Measurements from ENCODE around the gene CD83.
"Not testable (repeated sequence)": the region's sequence is repeated elsewhere in the genome, so short reads cannot be mapped to it uniquely, and the experiment has no call there.

Gene CD83, protein sequence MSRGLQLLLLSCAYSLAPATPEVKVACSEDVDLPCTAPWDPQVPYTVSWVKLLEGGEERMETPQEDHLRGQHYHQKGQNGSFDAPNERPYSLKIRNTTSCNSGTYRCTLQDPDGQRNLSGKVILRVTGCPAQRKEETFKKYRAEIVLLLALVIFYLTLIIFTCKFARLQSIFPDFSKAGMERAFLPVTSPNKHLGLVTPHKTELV

DNA sequence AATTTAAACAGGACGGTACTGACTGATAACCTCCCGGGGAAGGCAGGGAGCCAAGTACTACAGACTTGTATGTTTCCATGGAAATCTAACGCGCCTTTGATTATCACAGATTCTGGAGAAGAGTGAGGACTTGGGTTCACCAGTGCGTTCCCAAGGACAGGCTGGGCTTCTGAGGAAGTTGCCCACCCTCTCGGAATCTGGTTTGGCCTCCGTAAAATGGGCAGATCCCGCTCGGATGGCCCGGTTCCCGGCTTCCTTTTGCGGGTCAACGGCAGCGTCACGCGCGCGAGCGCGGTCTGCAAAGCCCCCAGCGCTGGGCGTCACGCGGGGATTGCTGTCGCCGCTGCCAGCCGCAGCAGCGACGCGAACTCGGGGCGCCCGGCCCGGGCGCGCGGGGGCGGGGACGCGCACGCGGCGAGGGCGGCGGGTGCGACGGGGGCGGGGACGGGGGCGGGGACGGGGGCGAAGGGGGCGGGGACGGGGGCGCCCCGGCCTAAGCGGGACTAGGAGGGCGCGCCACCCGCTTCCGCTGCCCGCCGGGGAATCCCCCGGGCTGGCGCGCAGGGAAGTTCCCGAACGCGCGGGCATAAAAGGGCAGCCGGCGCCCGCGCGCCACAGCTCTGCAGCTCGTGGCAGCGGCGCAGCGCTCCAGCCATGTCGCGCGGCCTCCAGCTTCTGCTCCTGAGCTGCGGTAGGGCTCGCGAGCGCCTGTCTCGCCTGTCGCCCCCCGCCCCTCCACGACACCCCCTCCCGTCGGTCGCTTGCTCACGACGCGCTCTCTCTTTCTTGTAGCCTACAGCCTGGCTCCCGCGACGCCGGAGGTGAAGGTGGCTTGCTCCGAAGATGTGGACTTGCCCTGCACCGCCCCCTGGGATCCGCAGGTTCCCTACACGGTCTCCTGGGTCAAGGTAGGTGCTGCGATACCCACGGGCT lies at the start of gene CD83:
Gene CD83 (plus strand): TSS at position 615 of the 933 bp plus-strand sequence. CDS start 40 bp downstream, at position 655.
- TF ChIP-seq, protein P1, sequence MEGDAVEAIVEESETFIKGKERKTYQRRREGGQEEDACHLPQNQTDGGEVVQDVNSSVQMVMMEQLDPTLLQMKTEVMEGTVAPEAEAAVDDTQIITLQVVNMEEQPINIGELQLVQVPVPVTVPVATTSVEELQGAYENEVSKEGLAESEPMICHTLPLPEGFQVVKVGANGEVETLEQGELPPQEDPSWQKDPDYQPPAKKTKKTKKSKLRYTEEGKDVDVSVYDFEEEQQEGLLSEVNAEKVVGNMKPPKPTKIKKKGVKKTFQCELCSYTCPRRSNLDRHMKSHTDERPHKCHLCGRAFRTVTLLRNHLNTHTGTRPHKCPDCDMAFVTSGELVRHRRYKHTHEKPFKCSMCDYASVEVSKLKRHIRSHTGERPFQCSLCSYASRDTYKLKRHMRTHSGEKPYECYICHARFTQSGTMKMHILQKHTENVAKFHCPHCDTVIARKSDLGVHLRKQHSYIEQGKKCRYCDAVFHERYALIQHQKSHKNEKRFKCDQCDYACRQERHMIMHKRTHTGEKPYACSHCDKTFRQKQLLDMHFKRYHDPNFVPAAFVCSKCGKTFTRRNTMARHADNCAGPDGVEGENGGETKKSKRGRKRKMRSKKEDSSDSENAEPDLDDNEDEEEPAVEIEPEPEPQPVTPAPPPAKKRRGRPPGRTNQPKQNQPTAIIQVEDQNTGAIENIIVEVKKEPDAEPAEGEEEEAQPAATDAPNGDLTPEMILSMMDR (IDR thresholded peaks at IDR 0.05; ENCODE audit: low read depth, low read length), result no peak
- peak within 1 kb of the TSS; percentile 72 for H3K4me3 ChIP-seq (ENCODE audit: low read depth, low read length)

DNA sequence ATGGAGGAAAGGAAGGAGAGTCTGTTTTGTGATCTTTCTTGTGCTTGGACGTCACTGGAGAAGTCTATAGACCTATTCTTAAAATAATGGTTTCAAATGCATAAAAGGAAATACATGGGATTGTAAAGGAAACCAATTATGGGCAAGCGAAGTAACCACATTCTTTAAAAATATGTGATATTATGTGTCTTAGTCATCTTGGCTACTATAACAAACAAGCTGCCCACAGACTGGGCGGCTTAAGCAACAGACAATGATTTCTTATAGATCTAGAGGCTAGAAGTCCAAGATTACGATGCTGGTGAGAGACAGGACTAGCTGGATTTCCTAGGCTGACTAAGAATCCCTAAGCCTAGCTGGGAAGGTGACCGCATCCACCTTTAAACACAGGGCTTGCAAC lies 49.4 kb upstream of the CD83 start:
- TF ChIP-seq, protein P1 (IDR thresholded peaks at IDR 0.05; ENCODE audit: low read depth, low read length), result no peak
- no peak overlapping the region for H3K4me3 ChIP-seq (ENCODE audit: low read depth, low read length)

DNA sequence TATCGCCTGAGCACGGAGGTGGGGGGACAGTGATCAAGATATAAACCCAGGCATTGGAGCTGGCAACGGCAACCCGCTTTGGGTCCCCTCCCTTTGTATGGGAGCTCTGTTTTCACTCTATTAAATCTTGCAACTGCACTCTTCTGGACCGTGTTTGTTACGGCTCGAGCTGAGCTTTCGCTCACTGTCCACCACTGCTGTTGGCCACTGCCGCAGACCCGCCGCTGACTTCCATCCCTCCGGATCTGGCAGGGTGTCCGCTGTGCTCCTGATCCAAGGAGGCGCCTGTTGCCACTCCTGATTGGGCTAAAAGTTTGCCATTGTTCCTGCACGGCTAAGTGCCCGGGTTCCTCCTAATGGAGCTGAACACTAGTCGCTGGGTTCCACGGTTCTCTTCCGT lies 48.9 kb upstream of the CD83 start:
- no peak overlapping the region for H3K4me3 ChIP-seq (ENCODE audit: low read depth, low read length)
- TF ChIP-seq, protein P1 (IDR thresholded peaks at IDR 0.05; ENCODE audit: low read depth, low read length), result no peak

DNA sequence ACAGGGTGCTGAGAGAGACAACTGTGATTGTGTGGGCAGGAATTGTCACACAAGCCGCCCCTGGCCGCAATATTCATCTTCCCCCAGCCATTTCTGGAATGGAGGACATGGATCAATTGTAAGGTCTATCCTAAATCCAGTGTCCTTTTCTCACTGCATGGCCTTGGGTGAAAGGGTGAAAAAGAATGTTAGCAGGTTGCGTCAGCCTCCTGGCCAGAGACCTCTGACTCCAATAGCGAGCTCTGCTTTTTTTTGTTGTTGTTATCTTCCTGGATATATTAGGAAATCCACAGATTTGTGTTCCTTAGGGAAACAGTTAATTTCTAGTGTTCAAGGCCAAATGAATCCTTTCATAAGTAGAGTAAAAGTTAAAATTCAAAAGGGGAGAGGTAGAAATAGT lies 47.1 kb upstream of the CD83 start:
- no peak overlapping the region for H3K4me3 ChIP-seq (ENCODE audit: low read depth, low read length)
- TF ChIP-seq, protein P1 (IDR thresholded peaks at IDR 0.05; ENCODE audit: low read depth, low read length), result no peak

DNA sequence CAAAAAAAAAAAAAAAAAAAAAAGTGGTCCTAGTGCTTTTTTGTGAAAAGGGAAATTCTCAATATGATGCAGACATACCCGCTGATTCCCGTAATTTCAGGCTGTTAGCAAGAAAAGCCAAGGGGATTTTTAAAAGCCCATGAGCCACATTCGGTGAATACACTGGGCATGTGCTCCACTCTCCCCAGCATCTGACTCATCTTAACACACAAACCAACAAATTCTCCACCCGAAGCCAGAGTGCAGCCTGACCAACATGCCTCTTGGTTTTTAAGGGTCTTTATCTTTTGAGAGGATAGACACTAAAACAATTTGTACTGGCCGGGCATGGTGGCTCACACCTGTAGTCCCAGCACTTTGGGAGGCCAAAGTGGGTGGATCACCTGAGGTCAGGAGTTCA lies 45.5 kb upstream of the CD83 start:
- TF ChIP-seq, protein P1 (IDR thresholded peaks at IDR 0.05; ENCODE audit: low read depth, low read length), result no peak
- H3K4me3 ChIP-seq (ENCODE audit: low read depth, low read length), result no peak overlapping the region

DNA sequence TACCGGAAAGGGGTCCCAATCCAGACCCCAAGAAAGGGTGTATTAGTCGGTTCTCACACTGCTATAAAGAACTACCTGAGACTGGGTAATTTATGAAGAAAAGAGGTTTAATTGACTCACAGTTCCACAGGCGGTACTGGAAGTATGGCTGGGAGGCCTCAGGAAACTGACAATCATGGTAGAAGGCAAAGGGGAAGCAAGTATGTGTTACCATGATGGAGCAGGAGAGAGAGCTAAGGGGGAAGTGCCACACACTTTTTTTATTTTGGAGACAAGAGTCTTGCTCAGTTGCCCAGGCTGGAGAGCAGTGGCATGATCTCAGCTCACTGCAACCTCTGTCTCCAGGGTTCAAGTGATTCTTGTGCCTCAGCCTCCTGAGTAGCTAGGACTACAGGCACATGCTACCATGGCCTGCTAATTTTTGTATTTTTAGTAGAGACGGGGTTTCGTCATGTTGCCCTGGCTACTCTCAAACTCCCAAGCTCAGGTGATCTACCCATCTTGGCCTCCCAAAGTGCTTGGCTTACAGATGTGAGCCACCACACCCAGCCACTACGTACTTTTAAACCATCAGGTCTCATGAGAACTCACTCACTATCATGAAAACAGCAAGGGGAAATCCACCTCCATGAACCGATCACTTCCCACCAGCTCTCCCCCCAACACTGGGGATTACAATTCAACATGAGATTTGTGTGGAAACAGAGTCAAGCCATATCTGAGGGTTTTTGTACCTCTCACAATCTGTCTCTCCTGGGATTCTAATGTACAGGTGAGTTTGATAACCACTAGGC lies 43.8 kb upstream of the CD83 start:
- not testable (repeated sequence) for H3K4me3 ChIP-seq (ENCODE audit: low read depth, low read length)

DNA sequence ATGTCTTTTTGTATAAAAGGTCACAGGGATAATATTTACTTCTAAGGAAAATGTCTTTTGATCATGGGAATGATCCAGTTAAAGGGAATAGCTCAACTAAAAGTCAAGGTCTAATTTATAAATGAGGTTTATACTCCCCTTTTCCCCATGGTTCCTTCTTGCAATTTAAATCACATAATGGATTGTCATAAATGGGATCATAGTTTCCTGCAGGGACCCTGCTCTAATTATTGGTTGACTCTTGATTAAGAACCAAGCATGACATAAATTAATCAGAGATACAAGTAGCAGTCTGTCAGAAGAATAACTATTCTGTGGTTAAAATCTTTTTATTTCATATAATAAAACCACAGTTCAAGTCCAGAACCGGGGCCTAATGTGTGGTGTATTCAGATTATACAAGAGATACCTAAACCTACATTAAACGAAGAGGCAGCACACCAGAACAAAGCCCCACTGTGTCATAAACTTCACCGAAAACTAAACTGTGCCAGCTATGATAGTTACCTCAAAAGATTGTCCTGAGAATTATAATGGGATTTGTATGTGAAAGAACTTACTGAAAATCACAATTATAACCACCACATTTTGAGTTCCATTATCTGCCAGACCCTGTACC lies 43.0 kb upstream of the CD83 start:
- peak overlapping the region; percentile 56 for H3K4me3 ChIP-seq (ENCODE audit: low read depth, low read length)
- TF ChIP-seq, protein P1 (IDR thresholded peaks at IDR 0.05; ENCODE audit: low read depth, low read length), result no peak

All from WI38 (cell line).